ENCODE results near the gene DNAJC1.

DNA sequence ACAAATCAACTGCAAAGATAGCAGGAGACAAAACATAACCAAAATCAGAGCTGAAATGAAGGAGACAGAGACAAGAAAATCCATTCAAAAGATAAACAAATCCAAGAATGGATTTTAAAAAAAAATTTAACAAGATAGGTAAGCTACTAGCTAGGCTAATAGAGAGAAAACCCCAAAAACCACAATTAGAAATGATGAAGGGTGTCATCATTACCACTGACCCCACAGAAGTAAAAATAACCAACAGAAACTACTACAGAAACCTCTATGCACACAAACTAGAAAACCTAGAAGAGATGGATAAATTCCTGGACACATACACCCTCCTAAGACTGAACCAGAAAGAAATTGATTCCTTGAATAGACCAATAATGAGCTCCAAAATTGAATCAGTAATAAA lies 117.6 kb downstream of the DNAJC1 start:
- TF ChIP-seq, protein P1, sequence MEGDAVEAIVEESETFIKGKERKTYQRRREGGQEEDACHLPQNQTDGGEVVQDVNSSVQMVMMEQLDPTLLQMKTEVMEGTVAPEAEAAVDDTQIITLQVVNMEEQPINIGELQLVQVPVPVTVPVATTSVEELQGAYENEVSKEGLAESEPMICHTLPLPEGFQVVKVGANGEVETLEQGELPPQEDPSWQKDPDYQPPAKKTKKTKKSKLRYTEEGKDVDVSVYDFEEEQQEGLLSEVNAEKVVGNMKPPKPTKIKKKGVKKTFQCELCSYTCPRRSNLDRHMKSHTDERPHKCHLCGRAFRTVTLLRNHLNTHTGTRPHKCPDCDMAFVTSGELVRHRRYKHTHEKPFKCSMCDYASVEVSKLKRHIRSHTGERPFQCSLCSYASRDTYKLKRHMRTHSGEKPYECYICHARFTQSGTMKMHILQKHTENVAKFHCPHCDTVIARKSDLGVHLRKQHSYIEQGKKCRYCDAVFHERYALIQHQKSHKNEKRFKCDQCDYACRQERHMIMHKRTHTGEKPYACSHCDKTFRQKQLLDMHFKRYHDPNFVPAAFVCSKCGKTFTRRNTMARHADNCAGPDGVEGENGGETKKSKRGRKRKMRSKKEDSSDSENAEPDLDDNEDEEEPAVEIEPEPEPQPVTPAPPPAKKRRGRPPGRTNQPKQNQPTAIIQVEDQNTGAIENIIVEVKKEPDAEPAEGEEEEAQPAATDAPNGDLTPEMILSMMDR (conservative IDR thresholded peaks at IDR 0.05): no peak
- no peak for TF ChIP-seq EZH2 (IDR thresholded peaks at IDR 0.05; ENCODE audit: low read depth)
